ENCODE results near the gene TIMM10B.

Gene TIMM10B
- long read RNA-seq, donor 1, transcript TIMM10B-201 (3 exons, 2,840 nt), result major isoform, 18 of 19 reads
- long read RNA-seq, donor 1, partial matches to known transcripts, result 0 of 19 reads
- long read RNA-seq, donor 1, other reads (novel, unspliced or antisense), result 0 of 19 reads
- long read RNA-seq, donor 2, transcript TIMM10B-201 (3 exons, 2,840 nt), result major isoform, 9 of 10 reads
- long read RNA-seq, donor 2, partial matches to known transcripts, result 0 of 10 reads
- long read RNA-seq, donor 2, other reads (novel, unspliced or antisense), result 0 of 10 reads
- long read RNA-seq, donor 3, transcript TIMM10B-201 (3 exons, 2,840 nt), result major isoform, 13 of 15 reads
- long read RNA-seq, donor 3, partial matches to known transcripts, result 0 of 15 reads
- long read RNA-seq, donor 3, other reads (novel, unspliced or antisense), result 0 of 15 reads
- long read RNA-seq, donor 4, transcript TIMM10B-201 (3 exons, 2,840 nt), result major isoform, 14 of 16 reads
- long read RNA-seq, donor 4, partial matches to known transcripts, result 0 of 16 reads
- long read RNA-seq, donor 4, other reads (novel, unspliced or antisense), result 0 of 16 reads
- long read RNA-seq, donor 5, transcript TIMM10B-201 (3 exons, 2,840 nt), result major isoform, 16 of 19 reads
- long read RNA-seq, donor 5, partial matches to known transcripts, result 0 of 19 reads
- long read RNA-seq, donor 5, other reads (novel, unspliced or antisense), result 0 of 19 reads
- long read RNA-seq, donor 6, transcript TIMM10B-201 (3 exons, 2,840 nt), result major isoform, 16 of 19 reads
- long read RNA-seq, donor 6, partial matches to known transcripts, result 0 of 19 reads
- long read RNA-seq, donor 6, other reads (novel, unspliced or antisense), result 0 of 19 reads
- long read RNA-seq, donor 7, transcript TIMM10B-201 (3 exons, 2,840 nt), result major isoform, 25 of 29 reads
- long read RNA-seq, donor 7, partial matches to known transcripts, result 0 of 29 reads
- long read RNA-seq, donor 7, other reads (novel, unspliced or antisense), result 0 of 29 reads
- long read RNA-seq, donor 8, transcript TIMM10B-201 (3 exons, 2,840 nt), result major isoform, 14 of 17 reads
- long read RNA-seq, donor 8, partial matches to known transcripts, result 0 of 17 reads
- long read RNA-seq, donor 8, other reads (novel, unspliced or antisense), result 0 of 17 reads

DNA sequence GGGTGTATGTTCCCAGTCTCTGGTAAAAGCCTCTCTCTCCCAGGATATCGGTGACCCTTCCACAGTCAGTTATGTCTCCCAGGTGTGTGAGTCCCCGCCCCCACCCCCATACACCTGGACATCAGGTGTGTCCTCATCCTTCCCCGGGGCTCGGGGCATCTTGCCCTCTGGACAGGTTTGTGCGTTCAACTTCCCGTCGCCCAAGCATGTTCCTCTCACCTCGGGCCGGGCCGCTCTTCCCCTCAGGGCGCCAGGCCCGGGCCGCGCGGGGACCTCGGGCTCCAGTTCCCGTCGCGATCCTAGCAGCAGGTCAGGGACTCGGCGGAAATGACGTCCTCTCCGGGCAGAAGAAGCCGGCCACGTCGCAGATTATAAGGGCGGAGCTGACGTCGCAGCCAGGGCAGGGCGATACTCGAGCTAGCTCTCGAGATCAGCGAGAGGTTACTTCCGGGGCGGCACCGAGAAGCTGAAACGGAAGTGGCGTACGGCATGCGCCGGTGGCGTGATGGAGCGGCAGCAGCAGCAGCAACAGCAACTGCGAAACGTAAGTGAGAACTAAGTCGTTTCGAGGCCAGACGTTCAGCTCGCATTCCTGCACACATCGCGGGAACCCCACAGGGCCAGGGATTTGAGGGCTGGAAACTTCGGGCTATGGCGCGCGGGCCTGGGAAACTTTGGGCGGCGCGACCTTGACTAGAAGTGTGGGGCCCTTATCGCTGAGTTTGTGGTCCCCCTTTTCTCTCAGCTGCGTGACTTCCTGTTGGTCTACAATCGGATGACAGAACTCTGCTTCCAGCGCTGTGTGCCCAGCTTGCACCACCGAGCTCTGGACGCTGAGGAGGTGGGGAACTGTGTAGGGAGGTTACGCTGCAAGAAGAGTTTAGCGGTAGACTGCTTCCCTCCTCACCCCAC lies at the start of gene TIMM10B, which contains the start of gene ARFIP2:
Gene TIMM10B (plus strand): TSS at position 490 of the 912 bp plus-strand sequence. CDS start 16 bp downstream, at position 506.
Gene ARFIP2 (minus strand): TSS at position 320 of the 912 bp plus-strand sequence. CDS start 910 bp downstream, outside the sequence.
- peak; percentile 84 for DNase-seq

DNA sequence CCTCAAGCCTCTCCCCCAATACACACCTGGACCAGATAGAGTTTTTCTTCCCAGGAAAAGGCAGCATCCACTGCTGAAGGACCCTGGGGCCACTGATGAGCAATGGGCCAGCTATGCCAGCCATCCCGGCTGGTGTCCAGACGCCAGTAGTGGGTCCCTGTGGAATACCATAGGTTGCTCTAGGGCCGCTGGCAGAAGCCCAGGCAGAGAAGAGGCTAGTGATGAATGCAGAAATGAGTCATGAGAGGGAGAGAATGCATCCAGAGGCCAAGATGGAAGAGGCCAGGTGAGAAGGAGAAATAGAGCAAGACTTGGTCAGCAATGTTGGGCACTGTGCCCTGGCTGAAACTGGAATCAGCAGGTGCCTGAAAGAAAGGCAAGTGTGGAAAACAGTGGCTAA lies 49.4 kb upstream of the TIMM10B start:
- no peak for DNase-seq

DNA sequence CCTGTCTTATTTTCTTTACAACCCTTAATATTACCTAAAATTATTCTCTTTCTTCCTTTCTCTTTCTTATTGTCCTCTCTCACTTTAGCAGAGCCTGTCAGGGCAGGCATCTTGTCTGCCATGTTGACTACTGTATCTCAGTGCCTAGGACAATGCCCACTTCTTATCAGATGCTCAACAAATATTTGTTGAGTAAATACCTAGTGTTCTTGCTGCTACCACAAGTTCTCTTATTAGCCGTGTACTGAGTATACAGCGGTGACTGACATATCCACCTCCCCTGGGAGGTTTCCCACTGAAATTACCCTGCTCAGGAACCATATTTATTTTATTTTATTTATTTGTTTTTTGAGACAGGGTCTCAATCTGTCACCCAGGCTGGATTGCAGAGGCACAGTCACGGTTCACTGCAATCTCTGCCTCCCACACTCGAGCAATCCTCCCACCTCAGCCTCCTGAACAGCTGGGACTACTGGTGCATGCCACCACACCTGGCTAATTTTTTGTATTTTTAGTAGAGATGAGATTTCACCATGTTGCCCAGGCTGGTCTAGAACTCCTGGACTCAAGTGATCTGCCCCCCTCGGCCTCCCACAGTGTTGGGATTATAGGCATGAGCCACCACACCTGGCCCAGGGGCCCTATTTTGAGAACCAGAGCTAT lies 47.2 kb upstream of the TIMM10B start:
- DNase-seq, result no peak

GRCh38 chr11:6437423-6437822 lies 43.9 kb upstream of the TIMM10B start:
- DNase-seq, result no peak

- DNase-seq, result no peak
Observed at GRCh38 chr11:6437993-6438392, 43.3 kb upstream of the TIMM10B start.

- peak; percentile 20 for DNase-seq
Observed at GRCh38 chr11:6438979-6439571, 42.2 kb upstream of the TIMM10B start.

DNA sequence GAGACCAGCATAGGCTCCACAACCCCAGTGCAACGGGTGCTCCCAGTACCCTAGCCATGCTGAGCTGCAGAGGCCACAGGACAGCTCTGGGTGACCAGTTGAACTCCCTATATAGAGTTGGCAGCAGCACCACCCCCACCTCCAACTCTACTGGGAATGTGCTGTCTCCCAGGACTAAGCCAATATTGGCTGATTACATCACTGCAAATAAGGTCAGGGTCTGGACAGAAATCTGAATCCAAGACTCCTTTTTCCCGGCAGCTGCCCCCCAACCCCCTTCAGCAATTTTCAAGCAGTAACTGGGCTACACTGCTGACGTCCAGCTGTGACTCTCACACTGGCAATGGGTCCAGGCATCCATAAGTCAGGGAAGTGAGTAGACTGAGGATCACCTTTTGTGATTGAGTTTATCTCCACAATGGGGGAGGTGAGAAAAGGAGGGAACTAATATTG lies 40.4 kb upstream of the TIMM10B start, which contains the start of gene HPX:
Gene HPX (minus strand): TSS at position 82 of the 453 bp plus-strand sequence. CDS start 24 bp downstream, at position 58.
- no peak for DNase-seq

DNA sequence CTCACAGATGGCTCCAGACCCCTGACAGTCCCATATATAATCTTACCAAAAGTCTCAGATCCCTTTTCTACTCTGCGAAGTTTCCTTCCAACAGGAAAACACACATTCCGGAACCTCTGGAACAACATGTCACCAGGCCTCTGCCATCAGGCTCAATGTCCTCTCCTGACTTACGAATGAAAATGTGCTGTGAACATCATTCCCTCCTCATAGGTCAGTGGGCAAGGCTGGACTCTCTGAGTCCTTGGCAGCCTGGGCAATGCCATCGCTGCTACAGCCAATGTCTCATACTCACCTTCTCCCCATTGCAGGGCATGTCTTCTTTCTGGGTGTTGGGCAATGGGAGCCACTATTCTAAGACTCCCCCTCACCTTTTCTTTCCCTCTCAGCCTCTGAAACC lies 38.9 kb upstream of the TIMM10B start:
- DNase-seq, result no peak

- DNase-seq, result peak; percentile 21
Observed at GRCh38 chr11:6443269-6444003, 37.9 kb upstream of the TIMM10B start.

- DNase-seq, result no peak
Observed at GRCh38 chr11:6448574-6448973, 32.7 kb upstream of the TIMM10B start.

- DNase-seq, result no peak
Observed at GRCh38 chr11:6452219-6452618, 29.1 kb upstream of the TIMM10B start.

DNA sequence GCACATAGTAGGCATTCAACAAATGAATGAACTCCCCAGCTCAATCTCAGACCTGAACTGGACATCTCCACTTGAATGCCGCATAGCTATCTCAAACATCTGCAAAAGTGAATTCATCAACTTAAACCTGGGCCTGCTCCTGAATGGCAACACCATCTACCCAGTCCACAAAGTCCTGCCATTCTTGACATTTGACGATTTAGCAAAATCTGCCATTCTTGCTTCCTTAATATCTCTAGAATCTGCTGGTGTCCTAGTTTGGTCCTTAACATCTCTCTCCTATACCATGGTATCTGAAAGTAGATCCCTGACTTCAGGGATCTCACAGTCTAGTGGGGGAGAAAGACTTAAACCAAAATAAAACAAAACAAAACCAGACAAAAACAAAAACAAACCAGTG lies 28.1 kb upstream of the TIMM10B start:
- DNase-seq, result no peak

DNA sequence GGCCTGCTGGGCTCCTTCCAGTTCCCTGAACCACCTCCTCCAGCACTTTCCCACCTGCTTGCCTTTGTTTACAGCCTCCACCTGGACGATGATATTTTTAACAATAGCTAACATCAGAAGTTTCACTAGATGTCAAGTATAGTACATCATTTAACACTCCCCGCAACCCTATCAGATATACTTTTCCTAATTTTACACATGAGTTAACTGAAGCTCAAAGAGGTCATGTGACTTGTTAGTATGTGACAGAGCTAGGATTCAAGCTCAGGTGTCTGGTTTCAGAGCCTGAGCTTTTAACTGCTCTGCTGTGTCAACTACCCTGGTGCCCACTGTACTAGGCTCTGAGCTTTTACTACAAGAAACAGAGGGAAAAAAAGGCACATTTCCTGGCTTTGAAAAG lies 26.2 kb upstream of the TIMM10B start:
- DNase-seq, result no peak

DNA sequence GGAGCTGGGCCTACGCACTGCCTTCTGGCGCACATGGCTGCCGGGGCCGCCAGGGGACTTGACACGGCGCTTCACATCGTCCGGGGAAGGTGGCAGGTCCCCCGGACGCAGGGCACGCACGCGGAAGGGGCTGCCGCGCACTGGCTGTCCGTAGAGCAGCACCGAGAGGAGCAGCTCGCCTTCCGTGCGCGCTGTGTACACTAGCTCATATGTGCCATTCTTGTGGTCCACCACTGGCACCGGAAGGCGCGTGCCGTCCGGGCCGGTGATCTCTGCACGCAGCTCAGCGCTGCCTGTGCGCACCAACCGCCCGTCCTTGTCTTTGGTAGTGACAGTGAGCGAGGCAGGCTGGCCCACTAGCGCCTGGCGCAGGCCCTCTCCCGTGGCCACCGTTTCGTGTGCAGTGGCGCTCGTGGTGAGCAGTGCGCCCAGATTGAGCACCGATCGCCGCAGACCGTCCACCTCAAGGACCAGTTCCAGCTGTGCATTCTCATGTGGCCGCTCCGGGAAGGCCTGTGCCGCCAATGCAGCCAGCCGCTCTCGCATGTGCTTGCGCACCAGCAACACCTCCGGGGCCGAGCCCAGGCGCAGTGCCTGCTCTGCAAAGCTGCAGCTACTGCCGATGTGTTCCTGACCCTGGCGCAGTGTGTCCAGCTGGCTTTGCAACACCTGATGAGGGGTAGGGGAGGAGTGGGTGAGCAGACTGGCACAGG lies 24.8 kb upstream of the TIMM10B start:
- DNase-seq, result no peak

DNA sequence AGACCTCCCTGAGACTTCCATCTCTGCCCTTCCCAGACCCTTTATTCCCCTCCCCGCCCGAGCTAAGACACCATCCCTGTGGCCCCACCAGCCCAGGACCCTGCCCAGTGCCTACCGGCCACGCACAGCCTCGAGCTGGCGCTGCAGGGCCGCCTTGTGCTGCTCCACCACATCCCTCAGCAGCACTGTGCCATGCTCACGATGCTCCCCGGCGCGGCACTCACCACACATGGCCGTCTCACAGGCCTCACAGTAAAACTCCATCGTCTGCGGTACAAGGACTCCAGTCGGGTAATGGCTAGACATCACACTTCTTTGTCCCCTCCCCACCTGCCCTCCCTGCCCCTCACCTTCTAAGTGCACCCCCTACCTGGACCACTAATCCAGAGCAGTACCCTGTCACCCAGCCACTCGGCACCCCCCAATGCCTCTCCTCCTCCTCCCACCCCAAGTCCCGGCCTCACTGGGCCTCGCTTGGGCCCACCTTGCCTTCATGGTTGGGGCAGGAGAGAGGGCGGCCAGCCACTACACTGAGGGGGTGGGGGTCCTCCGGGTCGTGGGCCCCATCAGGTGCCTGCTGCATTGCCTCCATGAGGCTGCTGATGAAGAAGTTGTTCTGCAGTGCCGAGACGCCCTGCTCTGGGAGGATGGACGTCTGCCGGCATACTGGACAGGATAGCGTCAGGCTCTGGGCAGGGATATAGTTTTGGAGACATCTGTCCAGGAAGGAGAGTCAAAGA lies 23.6 kb upstream of the TIMM10B start:
- no peak for DNase-seq

GRCh38 chr11:6458352-6459098 lies 22.8 kb upstream of the TIMM10B start:
- no peak for DNase-seq

DNA sequence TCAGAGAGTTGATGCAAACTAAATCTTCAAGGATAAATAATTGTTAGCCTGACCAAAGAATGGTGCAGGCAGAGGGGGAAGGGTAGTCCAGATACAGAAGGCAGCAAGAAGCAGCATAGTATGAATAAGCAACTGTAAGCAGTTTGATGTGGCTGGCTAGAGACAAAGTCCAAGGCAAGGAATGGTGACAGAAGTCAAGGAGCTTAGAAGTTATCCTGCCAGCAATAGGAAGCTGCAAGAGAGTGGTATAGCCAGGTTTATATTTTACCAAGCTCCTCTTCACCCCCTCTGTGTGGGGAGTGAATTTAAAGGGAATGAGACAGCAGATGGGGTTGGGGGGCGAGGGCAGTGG lies 22.2 kb upstream of the TIMM10B start:
- no peak for DNase-seq
